GM12878 (cell line): ENCODE measurements around the gene TOMM20. TPM values are rescaled to one million over a fixed set of nuclear protein-coding genes. Genes with fewer than 3 reads are reported as not detected.
A peak's percentile ranks its signal among the peaks of the same experiment; 100 is the strongest.

Experiments used
- ATAC-seq: fragments of 200-7000 bp; cut with Tn5 transposase; 3 replicates; pipeline ENCODE4 v1.9.1; 2020; ENCODE audit warnings: mild to moderate bottlenecking, moderate library complexity
- BruUV-seq: library from RNA; stranded (reverse); fragments of 400-500 nt; replicated peaks from 2 replicates; lab custom pipeline; 2021; lab: Mats Ljungman, UMichigan
- CTCF ChIA-PET: fragments of 300-600 bp; sonication (Branson Sonifier 250); formaldehyde crosslinking; extraction: SDS; loops from one replicate; lab custom pipeline; 2021; ENCODE audit warnings: inconsistent platforms; lab: Yijun Ruan, JAX
- POLR2A ChIA-PET: fragments of 350-600 bp; formaldehyde crosslinking; extraction: SDS; loops from one replicate; lab custom pipeline; 2021; ENCODE audit warnings: inconsistent platforms; lab: Charles Lee
- RAD21 ChIA-PET: fragments of 300-600 bp; sonication (Branson Sonifier 250); formaldehyde crosslinking; loops from one replicate; lab custom pipeline; 2023; ENCODE audit warnings: antibody characterized with exemption; ENCODE audit not compliant: unreplicated experiment; lab: Charles Lee
- SMC1A ChIA-PET: fragments of 300-600 bp; sonication (Branson Sonifier 250); formaldehyde crosslinking; loops from one replicate; lab custom pipeline; 2023; ENCODE audit not compliant: unreplicated experiment, uncharacterized antibody; lab: Charles Lee
- DNase-seq: peaks from one replicate; pipeline ENCODE4 v3.0.0-alpha.2; 2011; ENCODE audit warnings: low read depth, low spot score
- FAIRE-seq: peaks from 3 replicates; lab custom pipeline; 2011; peaks lifted over from hg19 to GRCh38; lab: Jason Lieb, UNC
- H2AFZ ChIP-seq: 2 replicates; pipeline ENCODE4 v1.6.0; 2011; ENCODE audit warnings: low read depth, low read length, control low read depth; ENCODE audit not compliant: control insufficient read depth
- H3K27ac ChIP-seq: 2 replicates; pipeline ENCODE4 v1.5.1; 2011; ENCODE audit warnings: control low read depth; ENCODE audit not compliant: control insufficient read depth, insufficient read depth
- H3K27me3 ChIP-seq, 2 experiments: replicated peaks in 1 of 2; 2 replicates each; pipeline versions ENCODE4 v1.6.0 to v1.6.1; 2011; ENCODE audit warnings: low read length in 1 of 2; ENCODE audit not compliant: control insufficient read depth in 2 of 2, insufficient read depth in 2 of 2
- H3K36me3 ChIP-seq, 2 experiments: 2 replicates each; pipeline ENCODE4 v1.5.1; 2011; ENCODE audit warnings: low read length in 1 of 2; ENCODE audit not compliant: control insufficient read depth in 2 of 2, insufficient read depth in 2 of 2
- H3K4me1 ChIP-seq: 2 replicates; pipeline ENCODE4 v1.6.1; 2011; ENCODE audit warnings: mild to moderate bottlenecking, low read length, moderate library complexity, mixed read lengths; ENCODE audit not compliant: control insufficient read depth, insufficient read depth
- H3K4me2 ChIP-seq: 2 replicates; pipeline ENCODE4 v1.6.0; 2011; ENCODE audit warnings: control low read depth; ENCODE audit not compliant: control insufficient read depth, insufficient read depth
- H3K4me3 ChIP-seq: fragments of 200-600 bp; sonication (generic); 2 replicates; pipeline ENCODE4 v1.5.1; 2016
- H3K79me2 ChIP-seq: 2 replicates; pipeline ENCODE4 v1.6.0; 2011; ENCODE audit warnings: low read length; ENCODE audit not compliant: control insufficient read depth, insufficient read depth
- H3K9ac ChIP-seq: 2 replicates; pipeline ENCODE4 v1.8.0; 2011; ENCODE audit warnings: low read length, control low read depth, mixed read lengths; ENCODE audit not compliant: control insufficient read depth, insufficient read depth
- H3K9me3 ChIP-seq: replicated peaks from 3 replicates; pipeline ENCODE4 v1.5.1; 2011; ENCODE audit warnings: mild to moderate bottlenecking, low read length; ENCODE audit not compliant: control insufficient read depth, insufficient read depth
- H4K20me1 ChIP-seq: 2 replicates; pipeline ENCODE4 v1.6.0; 2011; ENCODE audit not compliant: control insufficient read depth, insufficient read depth
- CREB1 ChIP-seq: IDR thresholded peaks from 2 replicates; pipeline ENCODE4 v1.6.1; 2012; ENCODE audit warnings: low read depth, mild to moderate bottlenecking, inconsistent platforms
- ESRRA ChIP-seq: IDR thresholded peaks from 2 replicates; pipeline ENCODE4 v1.6.1; 2012; ENCODE audit warnings: mild to moderate bottlenecking, low read length, improper control_type of control experiment
- GABPA ChIP-seq: IDR thresholded peaks from 2 replicates; pipeline ENCODE4 v1.6.1; 2014; ENCODE audit warnings: antibody characterized with exemption, low read depth, mild to moderate bottlenecking, inconsistent platforms
- HCFC1 ChIP-seq: fragments of 150-350 bp; IDR thresholded peaks from 2 replicates; pipeline ENCODE4 v1.6.1; 2014; ENCODE audit warnings: low read length
- KAT2A ChIP-seq: conservative IDR thresholded peaks from 2 replicates; pipeline ENCODE4 v1.6.1; 2011; ENCODE audit warnings: low read depth, low read length; ENCODE audit not compliant: control insufficient read depth
- PML ChIP-seq: IDR thresholded peaks from 2 replicates; pipeline ENCODE4 v1.6.1; 2012; ENCODE audit warnings: low read length, inconsistent platforms
- RCOR1 ChIP-seq: conservative IDR thresholded peaks from 2 replicates; pipeline ENCODE4 v1.6.1; 2012; ENCODE audit warnings: low read depth, low read length, improper control_type of control experiment
- RELA ChIP-seq: fragments of 450-650 bp; IDR thresholded peaks from 2 replicates; pipeline ENCODE4 v1.8.0; 2014; ENCODE audit warnings: borderline replicate concordance; ENCODE audit not compliant: partially characterized antibody
- SIX5 ChIP-seq: IDR thresholded peaks from 2 replicates; pipeline ENCODE4 v1.6.1; 2011; ENCODE audit warnings: mild to moderate bottlenecking, low read depth, low read length, moderate library complexity; ENCODE audit not compliant: severe bottlenecking
- SMAD1 ChIP-seq: fragments of 450-650 bp; IDR thresholded peaks from 2 replicates; pipeline ENCODE4 v1.6.1; 2018; ENCODE audit warnings: mild to moderate bottlenecking, low read depth; ENCODE audit not compliant: partially characterized antibody
- SRF ChIP-seq, 2 experiments: IDR thresholded peaks; 2 replicates each; pipeline ENCODE4 v1.6.1; 2011; ENCODE audit warnings: low read depth in 2 of 2, low read length in 2 of 2, mild to moderate bottlenecking in 1 of 2, moderate library complexity in 1 of 2
- YY1 ChIP-seq: IDR thresholded peaks from 2 replicates; pipeline ENCODE4 v1.6.1; 2011; ENCODE audit warnings: low read depth, mild to moderate bottlenecking, low read length
- ZNF384 ChIP-seq: IDR thresholded peaks from 2 replicates; pipeline ENCODE4 v1.6.1; 2012; ENCODE audit warnings: low read depth, mild to moderate bottlenecking, low read length, improper control_type of control experiment, borderline replicate concordance
- whole genome bisulfite sequencing: methylation state at CpG from one replicate; pipeline ENCODE4 v1.1.6; 2016; ENCODE audit warnings: low lambda C conversion rate; ENCODE audit not compliant: insufficient replicate concordance, insufficient coverage; ENCODE audit errors: missing lambda C conversion rate; 5-methylcytosine and 5-hydroxymethylcytosine counted together
- in situ Hi-C: fragments of 300-500 bp; cut with MboI; formaldehyde crosslinking; loops from 9 replicates; pipeline ENCODE4 v1.14.3; 2018; ENCODE audit warnings: mixed read lengths
- intact Hi-C: fragments of 100-400 bp; cut with micrococcal nuclease; formaldehyde crosslinking; loops from one replicate; pipeline ENCODE4 v1.14.2; 2022; ENCODE audit not compliant: unreplicated experiment
- polyA plus RNA-seq, 11 experiments: library from polyadenylated mRNA; depleted of rRNA in 4 of 11; unstranded in 6 of 11; stranded (reverse) in 5 of 11; fragments of >200 nt; fragmentation: Nextera tagmentation in 4 of 11; fragmentation: Illumina TruSeq in 1 of 11; extraction: Ambion mirVana in 4 of 11; extraction: Trizol in 1 of 11; gene quantifications; 1 replicate in 1 of 11; 2 replicates in 10 of 11; pipeline versions ENCODE4 v1.2.1 to v1.2.3, GENCODE V29; 2011 to 2016; ENCODE audit warnings: inconsistent platforms in 2 of 11, missing spikeins in 2 of 11, low read depth in 1 of 11
- total RNA-seq, 4 experiments: library from RNA; depleted of rRNA in 3 of 4; stranded (reverse); fragments of >200 nt in 3 of 4; fragmentation: Illumina TruSeq in 1 of 4; extraction: Trizol in 1 of 4; gene quantifications; 2 replicates each; pipeline versions ENCODE4 v1.2.1 to v1.2.3, GENCODE V29; 2013 to 2021
- TF ChIP-seq, protein P1 (sequence below): fragments of 450-650 bp; formaldehyde crosslinking; IDR thresholded peaks from 2 replicates; pipeline ENCODE4 v1.4.0; 2022; ENCODE audit warnings: mild to moderate bottlenecking, moderate library complexity
- TF ChIP-seq, protein P2 (sequence below): IDR thresholded peaks from 2 replicates; pipeline ENCODE4 v1.6.1; 2012; ENCODE audit warnings: low read depth, low read length, improper control_type of control experiment
- TF ChIP-seq, protein P3 (sequence below): fragments of 450-650 bp; IDR thresholded peaks from 2 replicates; pipeline ENCODE4 v1.6.1; 2017; ENCODE audit warnings: borderline replicate concordance

Gene TOMM20
- total and polyA plus RNA-seq, 10 of the 15 experiments (the other 5 are each of a cell fraction or from before 2014, with no cell fraction given) = 39.8 to 138 (median 70.1) TPM

GRCh38 chr1:235160957-235161684 is 32.5 kb upstream of the TOMM20 start, which contains the start of gene RBM34:
Gene RBM34, minus strand, starts transcription at chr1:235161250. Its CDS starts 24 bp downstream, at chr1:235161226.
- H3K27me3 ChIP-seq = no peaks in the 10 kb centered on the region
- H3K27ac ChIP-seq = peak within 1 kb of the TSS; percentile 98
- intact Hi-C loops (loop anchor here (2.0 kb wide), 1 partner anchor 32 kb away; the partner anchor contains the start of gene TOMM20), in situ Hi-C loops (no loop called here)
- H3K9me3 ChIP-seq = no peaks in the 10 kb centered on the region
- H3K36me3 ChIP-seq = peaks cover 0 to 21% of the 10 kb centered on the region in 2 experiments; a peak in 2 of 4 replicates
- ChIA-PET CTCF (interaction anchor here (0.8 to 2.8 kb wide), 7 partner anchors 18 to 343 kb away, joined by 3 to 18 read pairs (median 4); partner anchors contain the start of gene B3GALNT2), RAD21 (interaction anchor here (0.6 to 2.6 kb wide), 7 partner anchors 39 to 662 kb away, joined by 3 to 11 read pairs (median 4); no protein-coding TSS in a partner anchor), POLR2A (interaction anchor here (0.9 to 2.0 kb wide), 9 partner anchors 16 to 345 kb away, joined by 3 to 12 read pairs (median 4); partner anchors contain the start of genes ARID4B, GGPS1, TBCE and TOMM20), SMC1A (interaction anchor here (0.8 to 2.9 kb wide), 7 partner anchors 8 to 255 kb away, joined by 3 to 15 read pairs (median 4); no protein-coding TSS in a partner anchor)
- no peaks in the 10 kb centered on the region for H4K20me1 ChIP-seq
- peaks cover 3% of the 10 kb centered on the region; the same call in 1 of the 2 replicates for H3K4me1 ChIP-seq
- WGBS = under 1% methylated on average over 52 of the region's 52 CpGs
- H2AFZ ChIP-seq = peak within 1 kb of the TSS; percentile 100
- ATAC-seq (peak; percentile 96), FAIRE-seq (peak; percentile 68), DNase-seq (peak; percentile 65)
- H3K4me3 ChIP-seq = peak within 1 kb of the TSS; percentile 82
- no TSS peak for BruUV-seq
- H3K9ac ChIP-seq = peak within 1 kb of the TSS; percentile 97
- H3K4me2 ChIP-seq = peak within 1 kb of the TSS; percentile 87
- peaks cover 32% of the 10 kb centered on the region for H3K79me2 ChIP-seq
- TF ChIP-seq RELA = peak; percentile 12
- TF ChIP-seq CREB1 = no peak; the same call in 1 of the 2 replicates
- peak; percentile 48 for TF ChIP-seq HCFC1
- TF ChIP-seq, protein P1, sequence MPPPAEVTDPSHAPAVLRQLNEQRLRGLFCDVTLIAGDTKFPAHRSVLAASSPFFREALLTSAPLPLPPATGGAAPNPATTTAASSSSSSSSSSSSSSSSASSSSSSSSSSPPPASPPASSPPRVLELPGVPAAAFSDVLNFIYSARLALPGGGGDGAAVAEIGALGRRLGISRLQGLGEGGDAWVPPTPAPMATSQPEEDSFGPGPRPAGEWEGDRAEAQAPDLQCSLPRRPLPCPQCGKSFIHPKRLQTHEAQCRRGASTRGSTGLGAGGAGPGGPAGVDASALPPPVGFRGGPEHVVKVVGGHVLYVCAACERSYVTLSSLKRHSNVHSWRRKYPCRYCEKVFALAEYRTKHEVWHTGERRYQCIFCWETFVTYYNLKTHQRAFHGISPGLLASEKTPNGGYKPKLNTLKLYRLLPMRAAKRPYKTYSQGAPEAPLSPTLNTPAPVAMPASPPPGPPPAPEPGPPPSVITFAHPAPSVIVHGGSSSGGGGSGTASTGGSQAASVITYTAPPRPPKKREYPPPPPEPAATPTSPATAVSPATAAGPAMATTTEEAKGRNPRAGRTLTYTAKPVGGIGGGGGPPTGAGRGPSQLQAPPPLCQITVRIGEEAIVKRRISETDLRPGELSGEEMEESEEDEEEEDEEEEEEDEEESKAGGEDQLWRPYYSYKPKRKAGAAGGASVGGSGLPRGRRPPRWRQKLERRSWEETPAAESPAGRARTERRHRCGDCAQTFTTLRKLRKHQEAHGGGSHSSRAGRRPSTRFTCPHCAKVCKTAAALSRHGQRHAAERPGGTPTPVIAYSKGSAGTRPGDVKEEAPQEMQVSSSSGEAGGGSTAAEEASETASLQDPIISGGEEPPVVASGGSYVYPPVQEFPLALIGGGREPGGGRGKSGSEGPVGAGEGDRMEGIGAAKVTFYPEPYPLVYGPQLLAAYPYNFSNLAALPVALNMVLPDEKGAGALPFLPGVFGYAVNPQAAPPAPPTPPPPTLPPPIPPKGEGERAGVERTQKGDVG (CRISPR knock-in tag) = no peak
- 0 out of 2 replicates have a peak, but pooled peaks have one; percentile 68 for TF ChIP-seq RCOR1
- TF ChIP-seq PML = peak; percentile 97
- peak; percentile 85 for TF ChIP-seq GABPA
- peak; percentile 8 for TF ChIP-seq SIX5
- peak; percentile 81 for TF ChIP-seq SMAD1
- TF ChIP-seq ZNF384 = no peak
- TF ChIP-seq ESRRA = no peak
- TF ChIP-seq SRF (IDR thresholded peaks at IDR 0.05; ENCODE audit: low read depth in 2 of 2, low read length in 2 of 2) = 0 out of 4 replicates have a peak, but pooled peaks of 1 of the 2 experiments have one; percentile 45
- TF ChIP-seq, protein P2, sequence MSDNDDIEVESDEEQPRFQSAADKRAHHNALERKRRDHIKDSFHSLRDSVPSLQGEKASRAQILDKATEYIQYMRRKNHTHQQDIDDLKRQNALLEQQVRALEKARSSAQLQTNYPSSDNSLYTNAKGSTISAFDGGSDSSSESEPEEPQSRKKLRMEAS = peak; percentile 83
- TF ChIP-seq, protein P3, sequence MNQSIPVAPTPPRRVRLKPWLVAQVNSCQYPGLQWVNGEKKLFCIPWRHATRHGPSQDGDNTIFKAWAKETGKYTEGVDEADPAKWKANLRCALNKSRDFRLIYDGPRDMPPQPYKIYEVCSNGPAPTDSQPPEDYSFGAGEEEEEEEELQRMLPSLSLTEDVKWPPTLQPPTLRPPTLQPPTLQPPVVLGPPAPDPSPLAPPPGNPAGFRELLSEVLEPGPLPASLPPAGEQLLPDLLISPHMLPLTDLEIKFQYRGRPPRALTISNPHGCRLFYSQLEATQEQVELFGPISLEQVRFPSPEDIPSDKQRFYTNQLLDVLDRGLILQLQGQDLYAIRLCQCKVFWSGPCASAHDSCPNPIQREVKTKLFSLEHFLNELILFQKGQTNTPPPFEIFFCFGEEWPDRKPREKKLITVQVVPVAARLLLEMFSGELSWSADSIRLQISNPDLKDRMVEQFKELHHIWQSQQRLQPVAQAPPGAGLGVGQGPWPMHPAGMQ = no peak
- TF ChIP-seq KAT2A = no peak
- peak; percentile 80 for TF ChIP-seq YY1
